Measurements from ENCODE around the gene FMO4. TPM values are rescaled to one million over a fixed set of nuclear protein-coding genes. Genes with fewer than 3 reads are reported as not detected.
A peak's percentile ranks its signal among the peaks of the same experiment; 100 is the strongest.
"Not testable (repeated sequence)": the region's sequence is repeated elsewhere in the genome, so short reads cannot be mapped to it uniquely, and the experiment has no call there.

Gene FMO4
- total RNA-seq, 3 donors from 2014 or later = 0.83 to 1.8 (median 1.3) TPM

- ATAC-seq = no peak
Observed at GRCh38 chr1:171296897-171297296, 17.1 kb upstream of the FMO4 start.

GRCh38 chr1:171298696-171299095 lies 15.3 kb upstream of the FMO4 start:
- peaks cover 35% of the 10 kb centered on the region for H3K9me3 Mint-ChIP-seq
- ATAC-seq (no peak), DNase-seq (no peak)
- no peaks in the 10 kb centered on the region for H3K36me3 Mint-ChIP-seq (ENCODE audit: insufficient read depth)
- H3K27me3 Mint-ChIP-seq (ENCODE audit: low read depth) = peaks cover 29% of the 10 kb centered on the region
- no peak overlapping the region for H3K4me3 Mint-ChIP-seq
- H3K4me1 Mint-ChIP-seq (ENCODE audit: low read depth) = no peaks in the 10 kb centered on the region

More at GRCh38 chr1:171296897-171297296, 17.1 kb upstream of the FMO4 start:
- Mint-ChIP-seq H3K27me3 (ENCODE audit: low read depth) (peaks cover 37% of the 10 kb centered on the region), H3K4me3 (no peak overlapping the region), H3K9me3 (peaks cover 26% of the 10 kb centered on the region), H3K36me3 (ENCODE audit: insufficient read depth) (no peaks in the 10 kb centered on the region), H3K4me1 (ENCODE audit: low read depth) (no peaks in the 10 kb centered on the region)
- DNase-seq = no peak

GRCh38 chr1:171299342-171299741 lies 14.6 kb upstream of the FMO4 start:
- H3K4me1 Mint-ChIP-seq (ENCODE audit: low read depth) = no peaks in the 10 kb centered on the region
- peaks cover 25% of the 10 kb centered on the region for H3K27me3 Mint-ChIP-seq (ENCODE audit: low read depth)
- H3K9me3 Mint-ChIP-seq = peaks cover 35% of the 10 kb centered on the region
- no peak overlapping the region for H3K4me3 Mint-ChIP-seq
- ATAC-seq = no peak
- DNase-seq = no peak
- no peaks in the 10 kb centered on the region for H3K36me3 Mint-ChIP-seq (ENCODE audit: insufficient read depth)

GRCh38 chr1:171300401-171300800 lies 13.6 kb upstream of the FMO4 start:
- H3K4me1 Mint-ChIP-seq (ENCODE audit: low read depth) = no peaks in the 10 kb centered on the region
- no peak for ATAC-seq
- H3K27me3 Mint-ChIP-seq (ENCODE audit: low read depth) = peaks cover 15% of the 10 kb centered on the region
- H3K9me3 Mint-ChIP-seq = peaks cover 35% of the 10 kb centered on the region
- H3K4me3 Mint-ChIP-seq = no peak overlapping the region
- H3K36me3 Mint-ChIP-seq (ENCODE audit: insufficient read depth) = no peaks in the 10 kb centered on the region
- DNase-seq = no peak

GRCh38 chr1:171310661-171311087 lies 3.3 kb upstream of the FMO4 start:
- ATAC-seq (no peak), DNase-seq (no peak)
- no peaks in the 10 kb centered on the region for H3K9me3 Mint-ChIP-seq
- no peak overlapping the region for H3K4me3 Mint-ChIP-seq
- no peaks in the 10 kb centered on the region for H3K36me3 Mint-ChIP-seq (ENCODE audit: insufficient read depth)
- peaks cover 17% of the 10 kb centered on the region for H3K4me1 Mint-ChIP-seq (ENCODE audit: low read depth)
- H3K27me3 Mint-ChIP-seq (ENCODE audit: low read depth) = no peaks in the 10 kb centered on the region

- no peaks in the 10 kb centered on the region for H3K27me3 Mint-ChIP-seq (ENCODE audit: low read depth)
- H3K36me3 Mint-ChIP-seq (ENCODE audit: insufficient read depth) = peaks cover 1% of the 10 kb centered on the region
- no peak for ATAC-seq
- H3K9me3 Mint-ChIP-seq = no peaks in the 10 kb centered on the region
- no peak overlapping the region for H3K4me3 Mint-ChIP-seq
- peaks cover 17% of the 10 kb centered on the region for H3K4me1 Mint-ChIP-seq (ENCODE audit: low read depth)
- DNase-seq = no peak
Observed at GRCh38 chr1:171311771-171312558, 2.0 kb upstream of the FMO4 start.

GRCh38 chr1:171313319-171313834 lies 606 bp upstream of the FMO4 start:
- H3K27me3 Mint-ChIP-seq (ENCODE audit: low read depth) = no peaks in the 10 kb centered on the region
- peaks cover 5% of the 10 kb centered on the region for H3K36me3 Mint-ChIP-seq (ENCODE audit: insufficient read depth)
- ATAC-seq = peak in 1 of 2 donors; percentile 3
- peaks cover 20% of the 10 kb centered on the region for H3K4me1 Mint-ChIP-seq (ENCODE audit: low read depth)
- H3K4me3 Mint-ChIP-seq = peak overlapping the region; percentile 26
- DNase-seq = no peak
- H3K9me3 Mint-ChIP-seq = no peaks in the 10 kb centered on the region

- DNase-seq = no peak
- Mint-ChIP-seq H3K4me1 (ENCODE audit: low read depth) (no peaks in the 10 kb centered on the region), H3K36me3 (ENCODE audit: insufficient read depth) (peaks cover 18% of the 10 kb centered on the region), H3K9me3 (no peaks in the 10 kb centered on the region), H3K4me3 (no peak overlapping the region), H3K27me3 (ENCODE audit: low read depth) (no peaks in the 10 kb centered on the region)
- ATAC-seq = no peak
Observed at GRCh38 chr1:171329251-171329650, 15.3 kb downstream of the FMO4 start.

GRCh38 chr1:171334024-171334640 lies 20.1 kb downstream of the FMO4 start:
- Mint-ChIP-seq H3K4me3 (no peak overlapping the region), H3K9me3 (no peaks in the 10 kb centered on the region), H3K4me1 (ENCODE audit: low read depth) (no peaks in the 10 kb centered on the region), H3K27me3 (ENCODE audit: low read depth) (no peaks in the 10 kb centered on the region), H3K36me3 (ENCODE audit: insufficient read depth) (peaks cover 24% of the 10 kb centered on the region)
- ATAC-seq = peak in 1 of 2 donors; percentile 43
- no peak for DNase-seq

GRCh38 chr1:171335964-171336363 lies 22.0 kb downstream of the FMO4 start:
- ATAC-seq = no peak
- H3K4me1 Mint-ChIP-seq (ENCODE audit: low read depth) = no peaks in the 10 kb centered on the region
- peaks cover 20% of the 10 kb centered on the region for H3K36me3 Mint-ChIP-seq (ENCODE audit: insufficient read depth)

GRCh38 chr1:171339345-171339744 lies 25.4 kb downstream of the FMO4 start:
- H3K4me3 Mint-ChIP-seq; H3K9me3 Mint-ChIP-seq; ATAC-seq; H3K27me3 Mint-ChIP-seq (ENCODE audit: low read depth); H3K4me1 Mint-ChIP-seq (ENCODE audit: low read depth); DNase-seq: not testable (repeated sequence)
- peaks cover 20% of the 10 kb centered on the region for H3K36me3 Mint-ChIP-seq (ENCODE audit: insufficient read depth)

More at GRCh38 chr1:171335964-171336363, 22.0 kb downstream of the FMO4 start:
- Mint-ChIP-seq H3K9me3 (no peaks in the 10 kb centered on the region), H3K27me3 (ENCODE audit: low read depth) (no peaks in the 10 kb centered on the region), H3K4me3 (no peak overlapping the region)
- no peak for DNase-seq

GRCh38 chr1:171343727-171344472 lies 29.9 kb downstream of the FMO4 start:
- no peak for ATAC-seq
- H3K9me3 Mint-ChIP-seq = peaks cover 9% of the 10 kb centered on the region
- peaks cover 13% of the 10 kb centered on the region for H3K36me3 Mint-ChIP-seq (ENCODE audit: insufficient read depth)
- H3K4me3 Mint-ChIP-seq = no peak overlapping the region
- H3K4me1 Mint-ChIP-seq (ENCODE audit: low read depth) = no peaks in the 10 kb centered on the region
- no peak for DNase-seq
- no peaks in the 10 kb centered on the region for H3K27me3 Mint-ChIP-seq (ENCODE audit: low read depth)

GRCh38 chr1:171344473-171344820 lies 30.5 kb downstream of the FMO4 start:
- no peak overlapping the region for H3K4me3 Mint-ChIP-seq
- no peaks in the 10 kb centered on the region for H3K4me1 Mint-ChIP-seq (ENCODE audit: low read depth)
- H3K36me3 Mint-ChIP-seq (ENCODE audit: insufficient read depth) = peaks cover 8% of the 10 kb centered on the region
- H3K27me3 Mint-ChIP-seq (ENCODE audit: low read depth) = no peaks in the 10 kb centered on the region
- peaks cover 9% of the 10 kb centered on the region for H3K9me3 Mint-ChIP-seq
- DNase-seq = no peak
- no peak for ATAC-seq

GRCh38 chr1:171345536-171345935 lies 31.6 kb downstream of the FMO4 start:
- ATAC-seq (no peak), DNase-seq (no peak)
- H3K27me3 Mint-ChIP-seq (ENCODE audit: low read depth) = peaks cover 2% of the 10 kb centered on the region
- no peak overlapping the region for H3K4me3 Mint-ChIP-seq
- peaks cover 7% of the 10 kb centered on the region for H3K36me3 Mint-ChIP-seq (ENCODE audit: insufficient read depth)
- H3K9me3 Mint-ChIP-seq = peaks cover 9% of the 10 kb centered on the region
- H3K4me1 Mint-ChIP-seq (ENCODE audit: low read depth) = no peaks in the 10 kb centered on the region

Measured in activated T-cell treated with anti-CD3 and anti-CD28 coated beads, Interleukin-2, amount 50 U/mL, for 4 hours (primary cell).